IMR-90 (cell line): ENCODE data around the gene PSMD8. TPM values are rescaled to one million over a fixed set of nuclear protein-coding genes. Genes with fewer than 3 reads are reported as not detected.

ENCODE experiments used
- ATAC-seq: fragments of 200-7000 bp; cut with Tn5 transposase; 2 replicates; pipeline ENCODE4 v1.9.1; 2020; ENCODE audit warnings: low read depth, mild to moderate bottlenecking, moderate library complexity
- BruUV-seq: library from RNA; stranded (reverse); fragments of 400-500 nt; replicated peaks from 2 replicates; lab custom pipeline; 2021; lab: Mats Ljungman, UMichigan
- CTCF ChIA-PET: fragments of 300-600 bp; formaldehyde crosslinking; extraction: SDS; loops from one replicate; lab custom pipeline; 2021; ENCODE audit warnings: antibody characterized with exemption; lab: Yijun Ruan, JAX
- POLR2A ChIA-PET: fragments of 300-600 bp; sonication (Branson Sonifier 250); formaldehyde crosslinking; loops from one replicate; lab custom pipeline; 2022; ENCODE audit warnings: antibody characterized with exemption; ENCODE audit not compliant: unreplicated experiment; lab: Charles Lee
- DNase-seq: peaks from one replicate; pipeline ENCODE4 v3.0.0; 2013
- H2AFZ ChIP-seq: replicated peaks from 2 replicates; pipeline ENCODE3; 2013; ENCODE audit warnings: low read length, mild to moderate bottlenecking; ENCODE audit not compliant: poor library complexity
- H2AK5ac ChIP-seq: 2 replicates; pipeline ENCODE4 v1.6.1; 2013; ENCODE audit warnings: low read depth, low read length, inconsistent platforms
- H2AK9ac ChIP-seq: replicated peaks from 2 replicates; pipeline ENCODE3; 2013; ENCODE audit warnings: mild to moderate bottlenecking, low read depth, low read length, moderate library complexity; ENCODE audit not compliant: poor library complexity
- H2BK120ac ChIP-seq: 2 replicates; pipeline ENCODE4 v1.6.1; 2013; ENCODE audit warnings: low read depth, low read length, inconsistent platforms
- H2BK15ac ChIP-seq: 3 replicates; pipeline ENCODE4 v1.6.1; 2013; ENCODE audit warnings: low read depth, low read length, inconsistent platforms
- H2BK20ac ChIP-seq: 2 replicates; pipeline ENCODE4 v1.6.1; 2013; ENCODE audit warnings: low read depth, mild to moderate bottlenecking, inconsistent platforms, low read length, moderate library complexity
- H2BK5ac ChIP-seq: 2 replicates; pipeline ENCODE4 v1.6.1; 2013; ENCODE audit warnings: mild to moderate bottlenecking, low read depth, low read length, inconsistent platforms; ENCODE audit not compliant: poor library complexity, severe bottlenecking
- H3K14ac ChIP-seq: replicated peaks from 2 replicates; pipeline ENCODE4 v1.6.1; 2013; ENCODE audit warnings: low read depth, low read length, inconsistent platforms
- H3K18ac ChIP-seq: 2 replicates; pipeline ENCODE4 v1.6.1; 2013; ENCODE audit warnings: low read depth, low read length, control low read depth
- H3K23ac ChIP-seq: 2 replicates; pipeline ENCODE4 v1.6.1; 2013; ENCODE audit warnings: low read depth, low read length, inconsistent platforms
- H3K27ac ChIP-seq: 2 replicates; pipeline ENCODE4 v1.5.1; 2013; ENCODE audit warnings: mild to moderate bottlenecking, control low read depth, low read length; ENCODE audit not compliant: insufficient read depth
- H3K27me3 ChIP-seq: 2 replicates; pipeline ENCODE4 v1.6.1; 2013; ENCODE audit warnings: low read length; ENCODE audit not compliant: control insufficient read depth, insufficient read depth
- H3K36me3 ChIP-seq: 2 replicates; pipeline ENCODE4 v1.6.1; 2013; ENCODE audit warnings: low read length, mixed read lengths; ENCODE audit not compliant: control insufficient read depth, insufficient read depth
- H3K4ac ChIP-seq: 2 replicates; pipeline ENCODE4 v1.6.1; 2013; ENCODE audit warnings: low read depth, low read length, inconsistent platforms
- H3K4me1 ChIP-seq: 2 replicates; pipeline ENCODE4 v1.6.1; 2013; ENCODE audit warnings: low read length, mixed read lengths; ENCODE audit not compliant: control insufficient read depth, insufficient read depth
- H3K4me2 ChIP-seq: 2 replicates; pipeline ENCODE4 v1.6.1; 2013; ENCODE audit warnings: low read depth, mild to moderate bottlenecking, control low read depth, low read length, moderate library complexity
- H3K4me3 ChIP-seq: 2 replicates; pipeline ENCODE4 v1.5.1; 2013; ENCODE audit warnings: low read depth, mild to moderate bottlenecking, control low read depth, low read length, moderate library complexity; ENCODE audit not compliant: insufficient read depth
- H3K56ac ChIP-seq: 2 replicates; pipeline ENCODE4 v1.6.1; 2013; ENCODE audit warnings: low read length, inconsistent platforms; ENCODE audit not compliant: insufficient read depth; ENCODE audit errors: extremely low read depth
- H3K79me1 ChIP-seq, 2 experiments: 2 replicates each; pipeline ENCODE4 v1.6.1; 2013; ENCODE audit warnings: low read length in 2 of 2, inconsistent platforms in 1 of 2, low read depth in 1 of 2
- H3K9ac ChIP-seq: 2 replicates; pipeline ENCODE4 v1.6.1; 2013; ENCODE audit warnings: low read depth, low read length, control low read depth
- H3K9me1 ChIP-seq: 2 replicates; pipeline ENCODE4 v1.6.1; 2013; ENCODE audit warnings: low read length, inconsistent platforms; ENCODE audit not compliant: insufficient read depth
- H3K9me3 ChIP-seq: 2 replicates; pipeline ENCODE4 v1.6.1; 2013; ENCODE audit warnings: low read length; ENCODE audit not compliant: control insufficient read depth, insufficient read depth
- H4K20me1 ChIP-seq: 2 replicates; pipeline ENCODE4 v1.6.1; 2013; ENCODE audit warnings: low read length, inconsistent platforms; ENCODE audit not compliant: insufficient read depth
- H4K5ac ChIP-seq: 2 replicates; pipeline ENCODE4 v1.6.1; 2013; ENCODE audit warnings: mild to moderate bottlenecking, low read depth, low read length, control low read depth
- H4K8ac ChIP-seq, 2 experiments: 2 replicates each; pipeline ENCODE4 v1.6.1; 2013; ENCODE audit warnings: low read depth in 2 of 2, low read length in 2 of 2, control low read depth in 1 of 2, inconsistent platforms in 1 of 2
- H4K91ac ChIP-seq: 2 replicates; pipeline ENCODE4 v1.6.1; 2013; ENCODE audit warnings: low read depth, low read length, inconsistent platforms; ENCODE audit not compliant: insufficient read depth
- BHLHE40 ChIP-seq: fragments of 150-350 bp; IDR thresholded peaks from 2 replicates; pipeline ENCODE4 v1.6.1; 2016; ENCODE audit warnings: mild to moderate bottlenecking, low read depth, low read length
- CEBPB ChIP-seq: IDR thresholded peaks from 2 replicates; pipeline ENCODE4 v1.6.1; 2012; ENCODE audit warnings: low read depth, low read length, improper control_type of control experiment
- CHD1 ChIP-seq: IDR thresholded peaks from 2 replicates; pipeline ENCODE4 v1.6.1; 2012; ENCODE audit warnings: low read depth, low read length, improper control_type of control experiment
- CTCF ChIP-seq: conservative IDR thresholded peaks from 2 replicates; pipeline ENCODE4 v1.5.1; 2012; ENCODE audit warnings: mild to moderate bottlenecking, low read depth, low read length, improper control_type of control experiment
- ELK1 ChIP-seq: fragments of 150-350 bp; IDR thresholded peaks from 2 replicates; pipeline ENCODE4 v1.6.1; 2016; ENCODE audit warnings: low read depth, mild to moderate bottlenecking, low read length, moderate library complexity, borderline replicate concordance
- FOS ChIP-seq: fragments of 150-350 bp; IDR thresholded peaks from 2 replicates; pipeline ENCODE4 v1.6.1; 2016; ENCODE audit warnings: low read depth, low read length
- MAFK ChIP-seq: IDR thresholded peaks from 2 replicates; pipeline ENCODE4 v1.6.1; 2012; ENCODE audit warnings: low read depth, low read length, improper control_type of control experiment
- MXI1 ChIP-seq: IDR thresholded peaks from 2 replicates; pipeline ENCODE4 v1.6.1; 2012; ENCODE audit warnings: low read depth, mild to moderate bottlenecking, low read length, moderate library complexity, borderline replicate concordance
- NFE2L2 ChIP-seq: fragments of 150-350 bp; IDR thresholded peaks from 2 replicates; pipeline ENCODE4 v1.6.1; 2016; ENCODE audit warnings: low read depth, mild to moderate bottlenecking, low read length
- POLR2A ChIP-seq: IDR thresholded peaks from 2 replicates; pipeline ENCODE4 v1.6.1; 2012; ENCODE audit warnings: mild to moderate bottlenecking, low read depth, low read length
- RAD21 ChIP-seq: IDR thresholded peaks from 2 replicates; pipeline ENCODE4 v1.6.1; 2012; ENCODE audit warnings: low read length, improper control_type of control experiment
- RCOR1 ChIP-seq: IDR thresholded peaks from 2 replicates; pipeline ENCODE4 v1.6.1; 2012; ENCODE audit warnings: mild to moderate bottlenecking, low read length, improper control_type of control experiment; ENCODE audit not compliant: insufficient replicate concordance
- RFX5 ChIP-seq: IDR thresholded peaks from 2 replicates; pipeline ENCODE4 v1.8.0; 2012; ENCODE audit warnings: low read depth, mild to moderate bottlenecking, low read length, moderate library complexity
- SMC3 ChIP-seq: fragments of 150-350 bp; IDR thresholded peaks from 2 replicates; pipeline ENCODE4 v1.6.1; 2016; ENCODE audit warnings: low read depth, mild to moderate bottlenecking, antibody characterized with exemption, low read length, moderate library complexity
- WGBS, 2 experiments: methylation state at CpG; one replicate each; pipeline versions ENCODE4 v1.1.5 to v1.1.7; 2013; ENCODE audit warnings: missing lambda C conversion rate in 2 of 2; ENCODE audit not compliant: insufficient read length in 1 of 2; ENCODE audit errors: extremely low coverage in 2 of 2; 5-methylcytosine and 5-hydroxymethylcytosine counted together
- dilution Hi-C: fragments of 300-500 bp; cut with HindIII; formaldehyde crosslinking; loops from one replicate; pipeline ENCODE4 v1.14.3; 2018; ENCODE audit warnings: low sequenced_read_pairs; ENCODE audit not compliant: unreplicated experiment
- in situ Hi-C: fragments of 300-500 bp; cut with MboI; formaldehyde crosslinking; loops from 3 replicates; pipeline ENCODE4 v1.14.3; 2019; ENCODE audit warnings: low sequenced_read_pairs, inconsistent platforms, mixed read lengths
- intact Hi-C: fragments of 100-400 bp; cut with micrococcal nuclease; formaldehyde crosslinking; loops from 2 replicates; pipeline ENCODE4 v1.10.0; 2022
- polyA plus RNA-seq, 3 experiments: library from polyadenylated mRNA; depleted of rRNA; stranded (reverse); fragments of >200 nt; gene quantifications; 2 replicates each; pipeline ENCODE4 v1.2.3, GENCODE V29; 2012; ENCODE audit warnings: low replicate concordance in 1 of 3
- total RNA-seq: library from RNA; depleted of rRNA; stranded (reverse); fragments of >200 nt; gene quantifications from 2 replicates; pipeline ENCODE4 v1.2.3, GENCODE V29; 2012

PSMD8 gene
- total and polyA plus RNA-seq, 2 of the 4 experiments (the other 2 are of a cell fraction): 475 to 644 TPM

- POLR2A ChIA-PET: no interaction called here
- in situ Hi-C loops: no loop called here
Measured at GRCh38 chr19:38395381-38396114, 21.2 kb downstream of the PSMD8 start.

More at GRCh38 chr19:38395381-38396114, 21.2 kb downstream of the PSMD8 start:
- Histone ChIP-seq H4K20me1 (no peaks in the 10 kb centered on the region), H4K91ac (no peak overlapping the region), H2BK120ac (no peak overlapping the region), H3K36me3 (peaks cover 25% of the 10 kb centered on the region), H3K9ac (no peak overlapping the region), H3K56ac (no peak overlapping the region), H3K18ac (no peak overlapping the region), H2BK5ac (no peak overlapping the region), H2BK20ac (no peak overlapping the region), H4K8ac (no peak overlapping the region), H4K5ac (no peak overlapping the region), H2AK5ac (no peak overlapping the region), H3K9me1 (no peaks in the 10 kb centered on the region), H3K23ac (no peak overlapping the region), H3K4ac (no peak overlapping the region), H2AFZ (no peak overlapping the region), H3K27me3 (no peaks in the 10 kb centered on the region), H3K14ac (no peak overlapping the region), H3K4me2 (no peak overlapping the region), H3K4me3 (no peak overlapping the region), H2BK15ac (no peak overlapping the region), H3K4me1 (0 out of 2 replicates have a peak, but pooled peaks cover 2% of the 10 kb centered on the region), H3K9me3 (no peaks in the 10 kb centered on the region), H3K79me1 (peaks cover 3 to 17% of the 10 kb centered on the region in 2 experiments; a peak in 3 of 4 replicates), H3K27ac (no peak overlapping the region), H2AK9ac (no peak overlapping the region)
- DNase-seq: no peak
- CTCF ChIA-PET: no interaction called here
- no peak for TF ChIP-seq POLR2A
- no peak for TF ChIP-seq MXI1
- no peak for TF ChIP-seq BHLHE40
- no peak for TF ChIP-seq RCOR1
- no peak for TF ChIP-seq FOS
- TF ChIP-seq CEBPB: no peak
- no peak for TF ChIP-seq SMC3
- no peak for TF ChIP-seq RAD21
- TF ChIP-seq MAFK: no peak
- TF ChIP-seq CTCF: no peak
- TF ChIP-seq RFX5: no peak
- no peak for TF ChIP-seq NFE2L2
- TF ChIP-seq CHD1: no peak
- TF ChIP-seq ELK1: no peak
- intact Hi-C loops: no loop called here
- dilution Hi-C loops: no loop called here
- 68% methylated on average over 50 of the region's 86 CpGs; no CpG with 5 or more reads in 1 of the 2 experiments for WGBS, 2 experiments
- no peak for ATAC-seq
- BruUV-seq: no TSS peak
